ENCODE data around the gene SERPINB11.
"Not testable (repeated sequence)": the region's sequence is repeated elsewhere in the genome, so short reads cannot be mapped to it uniquely, and the experiment has no call there.

The SERPINB11 gene

GRCh38 chr18:63730773-63731172 is 28.0 kb downstream of the SERPINB11 start:
- DNase-seq: no peak

GRCh38 chr18:63731215-63731614 is 28.5 kb downstream of the SERPINB11 start:
- DNase-seq: no peak

GRCh38 chr18:63736876-63737275 is 34.1 kb downstream of the SERPINB11 start:
- DNase-seq: no peak

- peak; percentile 29 to 46 for DNase-seq
Observed at GRCh38 chr18:63741769-63742168, 39.0 kb downstream of the SERPINB11 start.

GRCh38 chr18:63747006-63747405 is 44.2 kb downstream of the SERPINB11 start:
- DNase-seq: no peak

- no peak for DNase-seq
Observed at GRCh38 chr18:63749489-63749888, 46.7 kb downstream of the SERPINB11 start.

- no peak for DNase-seq
Observed at GRCh38 chr18:63752636-63753035, 49.9 kb downstream of the SERPINB11 start.

- DNase-seq: no peak
Observed at GRCh38 chr18:63753676-63754075, 50.9 kb downstream of the SERPINB11 start.

GRCh38 chr18:63757541-63757940 is 54.8 kb downstream of the SERPINB11 start:
- no peak for DNase-seq

- no peak for DNase-seq
Observed at GRCh38 chr18:63758615-63759240, 56.0 kb downstream of the SERPINB11 start.

GRCh38 chr18:63759786-63760185 is 57.0 kb downstream of the SERPINB11 start:
- not testable (repeated sequence) for DNase-seq

- DNase-seq: no peak
Observed at GRCh38 chr18:63762518-63762917, 59.8 kb downstream of the SERPINB11 start.

- DNase-seq: no peak
Observed at GRCh38 chr18:63763831-63764600, 61.3 kb downstream of the SERPINB11 start.

- no peak for DNase-seq
Observed at GRCh38 chr18:63765837-63766236, 63.1 kb downstream of the SERPINB11 start.
